COLO829 (cell line): Measurements from ENCODE around the gene ZNF800.

Experiments
- DNase-seq: peaks from one replicate; pipeline ENCODE4 v3.0.0; 2012; ENCODE audit warnings: low spot score

The ZNF800 gene

DNA sequence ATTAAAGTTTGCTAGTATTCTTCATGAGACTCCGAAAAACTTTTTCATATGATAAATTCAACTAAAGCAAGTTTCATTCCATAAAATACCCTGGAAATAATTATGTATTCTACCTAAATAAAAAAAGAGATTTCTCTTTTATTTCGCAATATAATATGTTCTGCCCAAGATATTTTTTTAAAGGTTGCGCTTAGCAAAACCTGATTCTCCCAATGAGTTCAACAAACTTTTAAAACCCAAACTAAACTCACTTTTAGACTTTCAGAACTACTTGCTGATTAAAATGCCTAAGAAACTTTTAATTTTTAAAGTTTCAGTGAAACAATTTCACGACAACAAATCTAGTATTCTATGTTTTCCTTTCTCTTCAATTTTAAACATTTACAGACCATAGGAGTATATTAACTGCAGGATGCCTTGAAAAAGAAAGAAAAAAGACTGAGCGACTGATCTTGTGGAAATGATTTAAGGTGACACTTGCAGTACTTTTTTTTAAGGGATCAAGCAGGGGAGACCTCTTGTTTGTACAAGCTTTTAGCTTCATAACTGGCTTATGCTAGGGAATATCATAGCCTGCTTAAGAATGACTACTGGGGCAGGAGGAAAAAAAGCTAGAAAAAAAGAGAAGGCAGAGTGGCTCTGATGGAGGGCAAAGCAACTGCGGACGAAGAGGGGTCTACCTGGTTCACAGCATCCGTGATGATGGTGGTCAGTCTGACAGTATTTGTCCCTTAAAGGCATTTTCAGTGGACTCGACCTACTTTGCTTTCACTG is 1.5 kb downstream of the ZNF800 start:
- no peak for DNase-seq

DNA sequence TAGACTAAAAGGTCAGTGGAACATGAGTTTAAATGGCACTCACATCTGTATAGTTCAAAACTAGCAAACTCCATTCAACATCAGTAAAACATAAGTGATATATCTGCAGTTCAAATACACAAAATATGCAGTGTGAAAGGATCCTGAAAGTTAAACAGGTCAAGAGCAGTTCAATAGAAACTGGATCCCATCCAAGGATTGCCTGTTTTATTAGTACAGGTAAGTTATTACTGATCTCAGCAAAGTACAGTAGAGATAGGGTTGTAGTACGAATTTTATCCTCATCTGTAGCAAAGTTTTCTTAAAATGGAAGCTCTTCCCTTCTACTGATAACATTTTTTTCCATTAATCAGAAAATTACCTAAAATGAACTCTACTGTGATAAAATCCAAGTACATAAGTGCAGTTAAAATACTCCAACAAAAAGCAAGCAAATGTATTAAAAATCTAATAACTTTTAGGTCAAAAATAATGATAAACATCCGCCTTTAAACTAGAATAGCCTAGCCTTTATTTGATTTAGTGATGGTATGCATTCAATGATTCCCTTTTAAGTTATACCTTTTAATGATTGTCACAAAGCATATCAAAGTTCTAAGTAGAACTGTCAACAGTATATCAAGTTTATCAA is 2.2 kb downstream of the ZNF800 start:
- no peak for DNase-seq

DNA sequence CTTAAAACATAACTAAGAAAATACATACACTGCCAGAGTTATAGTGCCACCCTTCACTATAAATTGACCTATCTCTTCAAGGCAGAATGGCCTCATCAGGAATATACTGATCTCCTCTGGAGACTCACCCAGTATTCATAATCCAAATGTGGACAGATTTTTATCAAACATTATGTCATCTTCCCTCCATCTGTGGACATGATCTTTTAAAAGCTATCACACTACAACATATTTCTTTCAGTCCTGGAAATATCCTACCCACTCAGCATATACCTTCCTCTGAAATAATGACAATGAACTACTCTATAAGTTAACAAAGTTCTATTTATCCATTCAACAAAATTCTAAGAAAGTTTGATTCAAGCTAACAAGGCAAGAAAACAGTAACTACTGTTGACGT is 3.2 kb downstream of the ZNF800 start:
- DNase-seq, result no peak

DNA sequence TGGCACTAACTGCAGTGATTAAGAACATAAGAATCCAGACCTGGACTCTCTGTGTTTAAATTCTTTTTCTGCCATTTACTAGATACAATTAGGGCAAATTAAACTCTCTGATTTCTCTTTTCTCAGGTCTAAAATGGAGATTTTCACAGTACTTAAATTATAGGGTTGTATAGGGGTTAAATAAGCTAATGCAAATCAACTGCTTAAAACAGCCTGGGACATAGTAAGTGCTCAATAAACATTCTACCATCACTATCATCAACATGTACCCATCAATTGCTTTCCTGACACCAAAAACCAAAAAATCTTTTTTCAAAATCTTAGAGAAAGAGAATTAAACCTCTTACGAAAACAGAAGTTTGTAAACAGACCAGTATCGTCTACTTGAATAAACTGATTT is 4.5 kb downstream of the ZNF800 start:
- no peak for DNase-seq

DNA sequence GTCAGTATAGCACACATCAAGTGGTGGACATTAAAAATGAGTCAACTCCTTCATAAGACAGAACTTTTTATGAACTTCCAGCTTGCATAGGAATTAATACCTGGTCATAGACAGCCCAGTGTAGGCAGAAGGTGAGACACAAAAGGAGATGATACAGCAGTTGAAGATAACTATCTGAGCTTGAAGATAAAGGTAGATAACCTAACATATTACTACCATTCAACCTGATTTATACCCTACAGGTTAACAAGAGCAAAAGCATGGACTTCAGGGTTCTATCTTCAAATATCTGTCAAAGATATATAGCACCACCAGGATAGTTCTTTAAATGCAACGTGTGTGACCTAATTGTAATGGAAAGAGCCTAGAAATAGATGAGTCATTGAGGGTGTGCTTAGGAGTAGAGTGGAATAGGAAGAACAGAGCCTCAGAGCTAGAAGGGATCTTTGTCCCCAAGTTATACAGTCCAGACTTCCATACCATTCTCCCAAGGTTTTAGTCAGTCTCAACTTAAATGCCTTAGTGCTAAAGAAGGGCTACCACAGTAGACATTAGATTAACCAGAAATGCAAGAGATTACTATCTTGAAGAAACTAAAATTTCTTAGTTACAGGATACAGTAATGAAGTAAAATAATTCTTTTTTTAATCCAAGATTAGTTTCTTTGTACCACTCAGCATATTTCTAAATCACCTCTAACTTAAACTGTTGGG is 9.2 kb downstream of the ZNF800 start:
- DNase-seq, result no peak

DNA sequence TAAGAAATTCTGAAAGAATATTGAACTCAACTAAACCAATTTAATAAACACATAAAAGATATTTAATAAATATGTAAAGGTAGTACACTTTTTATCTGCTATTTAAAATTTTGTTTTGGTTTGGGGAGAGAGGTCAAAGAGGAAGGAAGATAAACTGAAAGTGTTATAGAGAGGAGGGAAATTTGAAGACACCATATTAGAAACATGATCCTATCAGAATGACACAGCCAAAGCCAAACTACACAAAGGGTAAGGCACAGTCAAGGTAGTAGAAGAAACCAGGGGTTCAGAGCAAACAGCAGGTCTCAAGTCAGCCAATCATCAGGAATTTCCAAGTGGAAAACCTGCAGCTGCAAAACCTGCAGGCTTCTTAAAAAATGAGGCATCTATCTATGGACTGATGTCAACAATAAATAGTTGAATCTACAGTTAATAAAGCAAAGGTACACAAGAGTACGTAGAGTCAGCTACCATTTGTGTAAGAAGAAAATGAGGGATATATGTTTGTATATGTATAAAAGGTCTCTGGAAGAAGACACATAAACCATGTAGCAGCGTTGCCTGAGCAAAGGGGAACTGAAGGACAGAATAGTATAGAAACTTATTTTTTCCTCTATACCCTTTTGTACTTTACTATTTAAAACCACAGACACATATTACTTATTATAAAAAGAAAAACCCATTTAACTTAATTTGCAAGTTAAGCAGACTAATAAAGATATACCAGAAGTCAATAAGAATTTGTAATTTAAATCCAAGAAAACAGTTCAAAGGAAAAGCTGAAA is 10.0 kb downstream of the ZNF800 start:
- DNase-seq, result no peak

DNA sequence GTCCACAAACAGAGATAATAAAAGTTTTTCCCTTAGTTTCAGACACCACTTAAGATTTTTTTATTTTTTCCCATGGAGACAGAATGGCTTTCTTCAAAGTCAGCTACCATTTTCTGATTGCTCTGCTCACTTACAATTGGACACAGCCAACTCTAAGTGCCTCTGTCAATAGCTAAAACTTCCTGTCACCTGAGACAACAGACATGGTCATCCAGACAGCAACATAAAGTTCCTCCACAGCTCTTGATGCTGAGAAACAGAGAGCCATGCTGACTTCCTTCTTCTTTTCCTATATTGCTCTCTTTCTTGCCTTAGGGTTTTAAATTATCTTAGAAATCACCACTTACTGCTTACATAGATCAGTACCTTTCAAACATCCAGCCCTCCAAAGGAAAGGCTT is 12.0 kb downstream of the ZNF800 start:
- no peak for DNase-seq

DNA sequence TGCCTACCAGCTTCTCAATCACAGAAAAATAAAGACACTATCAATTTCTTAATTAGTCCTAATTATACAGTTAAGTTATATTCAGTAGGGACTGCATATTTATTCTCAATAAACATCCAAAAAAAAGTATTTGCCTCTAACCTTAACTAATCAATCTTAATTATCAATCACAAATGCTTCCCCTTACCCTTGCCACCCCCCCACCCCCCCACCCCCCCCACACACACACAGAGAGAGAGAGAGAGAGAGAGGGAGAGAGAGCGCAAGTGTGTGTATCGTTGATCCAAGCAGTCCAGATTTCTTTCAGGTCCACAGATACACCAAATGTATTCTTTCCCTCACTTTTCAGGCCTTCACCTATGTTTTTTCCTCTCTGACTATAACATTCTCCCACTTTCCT is 12.9 kb downstream of the ZNF800 start:
- DNase-seq, result no peak

DNA sequence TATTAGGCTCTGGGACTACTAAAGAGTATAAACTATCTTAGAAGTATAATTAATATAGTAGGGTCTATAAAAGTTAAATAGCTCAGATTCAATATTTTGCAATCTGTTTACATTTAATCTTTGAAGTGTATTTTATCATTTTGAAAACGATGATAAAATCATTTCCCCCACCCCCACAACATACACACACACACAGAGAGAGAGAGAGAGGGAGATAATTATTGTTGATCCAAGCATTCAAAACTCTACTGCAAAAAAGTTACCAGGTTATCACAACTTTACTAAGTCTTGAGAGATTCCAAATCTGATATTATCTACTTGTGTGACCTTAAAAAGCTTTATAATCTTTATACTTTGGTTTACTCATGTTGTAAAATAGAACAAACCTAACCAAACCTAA is 14.0 kb downstream of the ZNF800 start:
- no peak for DNase-seq

DNA sequence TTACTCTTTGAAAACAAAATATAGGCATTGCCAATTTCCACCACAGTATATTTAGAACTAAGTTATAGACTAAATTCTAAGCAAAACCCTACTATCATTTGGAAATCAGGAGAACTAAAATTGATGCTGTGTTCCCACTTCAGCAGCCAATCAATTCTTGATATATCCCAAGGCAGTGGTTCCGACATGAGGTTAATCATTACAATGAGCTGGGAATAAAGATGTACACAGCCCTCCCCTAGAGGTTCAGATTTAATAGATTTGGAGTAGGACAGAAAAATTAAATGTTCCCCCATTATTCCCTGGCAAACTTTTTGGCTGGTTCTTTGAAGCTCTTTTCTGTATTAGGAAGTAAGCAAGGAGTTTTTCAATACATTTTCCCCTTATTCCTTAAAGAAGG is 15.1 kb downstream of the ZNF800 start:
- no peak for DNase-seq

DNA sequence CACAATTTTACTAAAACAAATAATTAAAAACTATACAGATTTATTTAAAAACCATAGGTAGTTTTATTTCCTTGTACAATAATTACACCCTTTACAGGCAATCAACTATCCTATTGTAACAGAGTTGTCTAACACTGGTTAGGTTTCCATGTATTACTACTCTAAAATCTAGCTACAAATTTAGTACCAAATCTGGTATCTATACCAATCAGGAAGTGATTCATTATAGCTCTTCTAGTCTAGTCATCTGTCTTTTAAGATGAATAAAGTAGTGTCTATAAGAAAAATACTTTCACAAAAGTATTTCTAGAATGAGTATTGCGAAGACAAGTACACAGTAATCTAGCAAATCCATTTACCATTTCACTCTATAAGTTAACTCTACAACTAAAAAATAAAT is 16.9 kb downstream of the ZNF800 start:
- no peak for DNase-seq

DNA sequence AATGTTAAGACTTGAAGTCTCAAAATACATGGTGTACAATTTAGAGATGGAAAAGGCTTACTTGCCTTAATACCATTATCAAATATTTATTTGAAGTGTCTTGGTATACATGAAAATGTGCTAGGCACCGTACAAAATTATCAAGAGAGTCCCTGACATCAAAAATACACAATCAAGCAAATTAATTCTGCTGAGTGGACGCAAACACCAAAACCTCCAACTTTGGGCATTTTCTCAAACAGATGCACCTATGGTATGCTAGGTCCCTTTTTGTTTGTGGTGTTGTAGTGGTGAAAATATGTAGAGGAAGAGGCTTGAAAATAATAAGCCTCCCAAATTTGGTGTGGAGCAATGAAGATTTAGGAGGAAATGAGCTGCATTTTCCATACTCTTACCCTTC is 24.8 kb downstream of the ZNF800 start:
- DNase-seq, result no peak

DNA sequence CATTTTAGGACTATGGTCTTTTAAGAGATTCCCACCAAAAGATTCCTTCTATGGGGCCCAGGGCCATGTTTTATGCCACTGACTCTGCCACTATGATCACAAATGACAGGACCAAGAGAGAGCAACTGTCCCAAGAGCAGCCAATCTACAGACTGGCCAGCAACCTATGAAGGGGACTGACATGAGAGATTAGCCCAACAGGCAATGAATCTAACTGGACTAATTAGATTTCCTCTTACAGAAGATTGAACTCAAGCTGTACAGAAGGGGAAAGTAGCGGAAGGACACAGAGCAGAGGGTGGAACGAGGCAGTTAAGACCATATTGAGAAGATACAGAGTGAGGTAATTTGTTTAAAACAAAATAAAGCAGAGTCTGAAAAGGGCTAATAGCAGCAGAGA is 25.8 kb downstream of the ZNF800 start:
- DNase-seq, result no peak

DNA sequence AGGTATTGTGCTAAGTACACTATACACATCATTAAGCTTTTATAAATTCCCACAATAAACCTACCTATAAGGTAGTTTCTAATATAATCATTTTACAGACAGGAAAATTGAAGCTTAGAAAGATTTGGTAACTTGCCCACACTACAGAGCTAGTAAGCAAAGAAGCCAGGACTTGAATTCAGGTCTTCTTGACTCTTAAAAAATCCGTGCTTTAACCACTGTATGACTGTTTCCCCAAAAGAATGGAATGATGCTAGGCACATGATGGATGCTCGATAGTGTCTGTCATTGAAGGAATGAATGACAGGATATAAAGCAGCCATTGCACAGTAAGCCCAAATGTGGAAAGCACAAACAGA is 26.6 kb downstream of the ZNF800 start:
- DNase-seq, result no peak

DNA sequence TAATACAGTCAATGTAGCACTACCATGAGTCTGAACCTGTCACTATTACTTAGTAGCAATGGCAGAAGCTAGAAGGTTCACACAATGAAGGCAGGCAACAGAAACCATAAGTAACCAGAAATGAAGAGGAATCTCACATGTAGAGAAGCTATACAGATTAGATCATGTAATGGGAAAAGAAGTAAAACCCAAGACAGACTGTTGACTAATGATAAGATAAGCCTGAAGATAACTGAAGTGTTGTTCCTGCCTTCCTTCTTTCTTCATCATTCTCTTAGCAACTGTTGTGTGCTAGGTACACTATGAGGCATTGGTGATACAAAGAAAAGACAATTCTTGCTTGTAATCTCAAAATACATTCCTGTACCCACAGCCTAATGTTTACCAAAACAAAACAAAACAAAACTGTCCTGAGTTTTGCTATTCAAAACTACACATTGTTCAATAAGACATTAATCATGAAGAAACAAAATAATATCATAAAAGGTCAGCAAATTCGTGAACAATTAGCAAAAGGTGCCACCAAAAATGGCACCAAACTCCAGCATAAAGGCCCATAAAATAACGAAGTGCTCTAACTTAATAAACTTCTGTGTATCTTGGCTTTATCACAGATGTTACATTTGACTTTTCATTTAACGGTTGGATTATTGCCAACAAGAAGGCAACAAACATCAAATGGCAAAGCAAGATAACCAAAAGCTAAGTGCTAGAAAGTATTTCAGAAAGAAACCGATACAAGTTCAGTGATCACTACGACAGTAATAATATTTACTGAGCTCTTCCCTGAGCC is 27.1 kb downstream of the ZNF800 start:
- no peak for DNase-seq

DNA sequence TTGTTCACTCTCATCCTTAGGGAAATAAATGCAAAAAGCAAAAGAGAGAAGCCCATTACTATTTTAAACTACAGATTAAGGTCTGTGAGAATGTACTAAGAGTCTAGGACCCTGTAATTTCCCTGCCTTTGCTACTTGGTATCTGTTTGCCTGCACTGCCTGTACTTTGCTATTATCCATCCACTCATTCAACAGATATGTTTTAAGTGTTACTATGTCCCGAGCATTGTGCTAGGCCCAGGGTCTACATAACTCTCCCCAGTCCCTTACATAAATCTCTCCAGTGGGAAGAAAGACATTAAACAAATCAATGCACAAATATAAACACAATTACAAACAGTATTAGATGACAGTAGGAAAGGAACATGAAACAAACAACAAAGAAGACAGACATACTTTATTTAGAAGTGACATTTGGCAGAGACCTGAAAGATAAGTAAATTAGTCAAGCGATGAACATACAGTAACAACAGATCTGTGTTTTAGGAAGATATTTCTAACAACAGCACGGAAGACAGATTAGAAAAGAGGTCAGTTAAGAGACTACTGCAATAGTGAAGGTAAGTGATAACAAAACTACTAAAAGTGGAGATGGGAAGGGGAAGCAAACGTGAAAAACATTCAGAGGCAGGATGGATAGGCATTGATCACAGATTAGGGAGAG is 30.0 kb downstream of the ZNF800 start:
- no peak for DNase-seq

DNA sequence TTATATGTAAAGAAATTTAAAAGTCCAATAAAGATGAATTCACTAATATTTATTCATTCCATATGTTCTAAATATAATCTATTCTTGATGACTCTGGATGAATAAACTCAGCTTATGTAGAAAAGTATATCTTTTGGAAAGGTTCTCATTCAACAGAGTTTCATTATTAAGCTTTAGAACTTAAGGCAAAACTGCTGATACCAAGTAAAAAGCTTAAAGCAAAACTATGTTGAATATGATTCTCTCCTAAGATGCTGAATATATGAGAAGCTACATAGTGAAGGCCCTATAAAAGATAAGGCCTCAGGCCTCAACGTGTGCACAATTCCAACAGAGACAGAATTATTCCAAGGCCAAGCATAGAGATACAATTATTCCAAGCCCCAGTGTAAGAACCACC is 30.8 kb downstream of the ZNF800 start:
- DNase-seq, result no peak

DNA sequence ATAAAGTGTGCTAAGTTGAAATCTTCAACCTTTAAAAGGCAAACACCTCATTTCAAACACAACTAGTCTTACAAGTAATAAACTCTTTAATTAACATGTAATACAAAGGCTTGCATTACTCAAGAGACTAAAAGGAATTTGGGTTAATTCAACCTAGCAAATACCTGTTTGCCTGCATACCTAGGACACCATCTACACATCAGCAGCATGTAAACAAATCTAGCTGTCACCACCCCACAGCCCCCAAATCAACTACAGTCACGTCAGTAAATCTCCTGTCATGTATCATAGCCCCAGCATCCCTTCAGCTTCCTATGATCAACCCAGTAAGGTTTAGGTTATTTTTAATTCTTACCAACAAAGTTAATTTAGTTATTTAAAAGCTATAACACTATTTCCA is 33.5 kb downstream of the ZNF800 start:
- DNase-seq, result no peak

DNA sequence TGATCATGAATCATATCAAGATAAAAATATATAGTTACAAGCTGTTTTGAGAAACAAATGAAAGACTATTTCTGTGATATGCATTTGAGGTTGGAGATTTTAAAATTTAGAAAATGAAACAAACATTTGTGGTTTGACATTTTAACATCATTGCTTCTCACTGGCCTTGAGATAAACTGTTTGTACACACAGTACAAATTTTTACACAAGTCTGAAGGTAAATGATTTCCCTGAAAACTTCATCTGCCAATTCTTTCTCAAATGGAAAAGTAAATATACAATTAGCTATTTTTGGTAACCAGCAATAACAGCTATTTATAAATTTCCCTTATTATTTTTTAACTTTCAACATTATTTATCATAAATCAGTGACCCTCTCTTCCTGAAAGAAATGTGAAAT is 38.6 kb downstream of the ZNF800 start:
- DNase-seq, result no peak

DNA sequence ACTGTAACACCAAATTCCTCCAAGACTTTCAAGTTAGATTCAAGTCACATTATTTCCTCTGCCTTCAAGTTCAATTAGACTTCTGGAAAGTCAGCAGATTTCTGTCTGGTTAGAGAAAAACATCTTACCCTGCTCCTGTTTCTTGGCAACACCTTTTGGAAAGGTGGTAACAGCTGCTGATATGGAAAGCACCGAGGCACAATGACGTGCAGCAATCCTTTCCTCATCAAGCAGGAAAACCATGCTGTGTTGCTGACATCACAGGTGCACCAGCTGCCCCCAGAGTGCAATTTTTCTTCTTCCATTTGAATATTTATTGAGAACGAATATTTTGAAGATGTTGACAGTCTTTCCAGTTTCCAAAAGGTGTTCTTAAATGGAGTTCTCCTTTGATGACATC is 41.9 kb downstream of the ZNF800 start:
- no peak for DNase-seq

DNA sequence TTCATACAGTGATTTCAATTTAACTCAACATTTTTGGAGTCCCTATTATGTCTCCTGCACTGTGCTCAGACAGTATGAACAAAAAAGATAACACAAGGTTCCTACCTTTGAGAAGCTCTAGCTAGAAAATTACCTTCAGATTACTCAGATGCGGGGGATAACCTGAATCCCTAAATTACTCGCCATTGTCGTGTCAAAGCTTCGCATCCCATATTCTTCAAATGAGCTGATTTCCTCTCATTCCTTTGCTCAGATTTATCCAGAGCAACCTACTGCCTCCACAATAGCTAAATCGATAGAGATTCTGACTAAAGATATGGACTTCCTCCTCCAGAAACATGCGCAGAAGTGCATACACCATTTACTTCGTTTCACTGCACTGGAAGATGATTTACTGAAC is 42.6 kb downstream of the ZNF800 start:
- DNase-seq, result no peak
